PC-9 (cell line): Measurements from ENCODE around the gene DOCK3.

Source experiments
- EZH2 ChIP-seq: fragments of 200-600 bp; sonication (generic); IDR thresholded peaks from 2 replicates; pipeline ENCODE4 v1.8.0; 2017; ENCODE audit warnings: antibody characterized with exemption, low read depth
- TF ChIP-seq, protein P1 (sequence below): fragments of 200-600 bp; sonication (generic); conservative IDR thresholded peaks from 2 replicates; pipeline ENCODE4 v1.6.1; 2017; ENCODE audit warnings: mixed run types, antibody characterized with exemption, mild to moderate bottlenecking, moderate library complexity

DNA sequence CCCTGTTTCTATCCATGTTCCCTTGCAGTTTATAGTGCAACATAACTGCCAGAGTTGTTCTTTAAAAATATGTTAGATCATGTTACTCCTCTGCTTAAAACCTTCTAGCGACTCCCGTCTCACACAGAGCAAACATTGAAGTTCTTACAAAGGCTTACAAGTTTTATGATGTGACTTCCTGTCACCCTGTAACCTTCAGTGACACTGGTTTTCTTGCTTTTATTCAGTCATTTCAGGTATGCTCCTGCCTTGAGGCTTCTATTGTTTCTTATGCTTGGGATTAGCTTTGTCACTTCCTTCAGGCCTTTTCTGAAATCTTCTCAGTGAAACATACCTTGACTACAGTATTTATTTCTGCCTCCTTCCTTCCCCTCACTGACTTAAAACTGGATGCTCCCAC, 252.1 kb downstream of the DOCK3 start:
- TF ChIP-seq, protein P1, sequence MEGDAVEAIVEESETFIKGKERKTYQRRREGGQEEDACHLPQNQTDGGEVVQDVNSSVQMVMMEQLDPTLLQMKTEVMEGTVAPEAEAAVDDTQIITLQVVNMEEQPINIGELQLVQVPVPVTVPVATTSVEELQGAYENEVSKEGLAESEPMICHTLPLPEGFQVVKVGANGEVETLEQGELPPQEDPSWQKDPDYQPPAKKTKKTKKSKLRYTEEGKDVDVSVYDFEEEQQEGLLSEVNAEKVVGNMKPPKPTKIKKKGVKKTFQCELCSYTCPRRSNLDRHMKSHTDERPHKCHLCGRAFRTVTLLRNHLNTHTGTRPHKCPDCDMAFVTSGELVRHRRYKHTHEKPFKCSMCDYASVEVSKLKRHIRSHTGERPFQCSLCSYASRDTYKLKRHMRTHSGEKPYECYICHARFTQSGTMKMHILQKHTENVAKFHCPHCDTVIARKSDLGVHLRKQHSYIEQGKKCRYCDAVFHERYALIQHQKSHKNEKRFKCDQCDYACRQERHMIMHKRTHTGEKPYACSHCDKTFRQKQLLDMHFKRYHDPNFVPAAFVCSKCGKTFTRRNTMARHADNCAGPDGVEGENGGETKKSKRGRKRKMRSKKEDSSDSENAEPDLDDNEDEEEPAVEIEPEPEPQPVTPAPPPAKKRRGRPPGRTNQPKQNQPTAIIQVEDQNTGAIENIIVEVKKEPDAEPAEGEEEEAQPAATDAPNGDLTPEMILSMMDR, result no peak
- no peak for TF ChIP-seq EZH2
